GM23338 (cell line): ENCODE results near the gene CRPPA. TPM values are rescaled to one million over a fixed set of nuclear protein-coding genes. Genes with fewer than 3 reads are reported as not detected.

Experiments used
- ATAC-seq: fragments of 200-7000 bp; cut with Tn5 transposase; 3 replicates; pipeline ENCODE4 v1.9.1; 2020
- DNase-seq: peaks from one replicate; pipeline ENCODE4 v3.0.0-alpha.2; 2015; ENCODE audit warnings: low spot score
- H2AFZ ChIP-seq: fragments of 200-600 bp; sonication (generic); 2 replicates; pipeline ENCODE4 v1.8.0; 2016; ENCODE audit warnings: antibody characterized with exemption, mild to moderate bottlenecking, moderate library complexity
- H3F3A ChIP-seq: fragments of 200-600 bp; sonication (generic); replicated peaks from 2 replicates; pipeline ENCODE4 v1.8.0; 2017; ENCODE audit warnings: antibody characterized with exemption, mixed run types, low read depth
- H3K27ac ChIP-seq: fragments of 200-600 bp; sonication (generic); 2 replicates; pipeline ENCODE4 v1.6.1; 2016; ENCODE audit warnings: low read depth
- H3K27me3 ChIP-seq: fragments of 200-600 bp; sonication (generic); 2 replicates; pipeline ENCODE4 v1.8.0; 2016; ENCODE audit warnings: mild to moderate bottlenecking, mixed run types, moderate library complexity; ENCODE audit not compliant: insufficient read depth
- H3K36me3 ChIP-seq: fragments of 200-600 bp; sonication (generic); 2 replicates; pipeline ENCODE4 v1.8.0; 2016; ENCODE audit warnings: mild to moderate bottlenecking; ENCODE audit not compliant: insufficient read depth
- H3K4me1 ChIP-seq: fragments of 200-600 bp; sonication (generic); 2 replicates; pipeline ENCODE4 v1.8.0; 2016; ENCODE audit warnings: mild to moderate bottlenecking, moderate library complexity; ENCODE audit not compliant: insufficient read depth
- H3K4me2 ChIP-seq: fragments of 200-600 bp; sonication (generic); 2 replicates; pipeline ENCODE4 v1.7.1; 2017; ENCODE audit warnings: mixed run types
- H3K4me3 ChIP-seq: fragments of 200-600 bp; sonication (generic); 2 replicates; pipeline ENCODE4 v1.6.1; 2016; ENCODE audit warnings: mixed run types
- H3K79me2 ChIP-seq: fragments of 200-600 bp; sonication (generic); replicated peaks from 2 replicates; pipeline ENCODE4 v1.8.0; 2017; ENCODE audit warnings: mild to moderate bottlenecking; ENCODE audit not compliant: insufficient read depth
- H3K9me2 ChIP-seq: fragments of 200-600 bp; sonication (generic); 2 replicates; pipeline ENCODE4 v1.8.0; 2017; ENCODE audit not compliant: insufficient read depth
- H4K20me1 ChIP-seq: fragments of 200-600 bp; sonication (generic); replicated peaks from 2 replicates; pipeline ENCODE4 v1.8.0; 2017; ENCODE audit warnings: mild to moderate bottlenecking; ENCODE audit not compliant: insufficient read depth
- H3K27ac Mint-ChIP-seq: 2 replicates; pipeline ENCODE4 v1.8.0; 2020; ENCODE audit warnings: inconsistent platforms, mild to moderate bottlenecking, moderate library complexity, mixed read lengths
- H3K27me3 Mint-ChIP-seq: 3 replicates; pipeline ENCODE4 v1.8.0; 2022; ENCODE audit warnings: low read depth, mild to moderate bottlenecking, moderate library complexity, mixed read lengths, inconsistent platforms; ENCODE audit not compliant: insufficient read depth, poor library complexity
- H3K36me3 Mint-ChIP-seq: 3 replicates; pipeline ENCODE4 v1.8.0; 2021; ENCODE audit warnings: low read depth, mild to moderate bottlenecking, inconsistent platforms, moderate library complexity, mixed read lengths
- H3K4me1 Mint-ChIP-seq: 3 replicates; pipeline ENCODE4 v1.8.0; 2020; ENCODE audit warnings: mild to moderate bottlenecking, inconsistent platforms, mixed read lengths
- H3K4me3 Mint-ChIP-seq: 3 replicates; pipeline ENCODE4 v1.8.0; 2021; ENCODE audit warnings: moderate library complexity, mild to moderate bottlenecking, inconsistent platforms, mixed read lengths
- H3K9me3 Mint-ChIP-seq: 3 replicates; pipeline ENCODE4 v1.8.0; 2020; ENCODE audit warnings: moderate library complexity, mild to moderate bottlenecking, inconsistent platforms, mixed read lengths
- CREB1 ChIP-seq: fragments of 250-450 bp; sonication (Bioruptor Pico); IDR thresholded peaks from 2 replicates; pipeline ENCODE4 v1.5.0; 2020; ENCODE audit warnings: low read depth, mild to moderate bottlenecking, moderate library complexity
- CTCF ChIP-seq, 2 experiments: fragments of 200-600 bp in 1 of 2; sonication (generic) in 1 of 2; conservative IDR thresholded peaks; 2 replicates each; pipeline versions ENCODE4 v1.5.1 to v1.6.1; 2016 to 2017; ENCODE audit warnings: antibody characterized with exemption in 2 of 2, low read depth in 2 of 2, mild to moderate bottlenecking in 2 of 2, moderate library complexity in 1 of 2
- ETS1 ChIP-seq: IDR thresholded peaks from 2 replicates; pipeline ENCODE4 v1.6.1; 2016; ENCODE audit warnings: antibody characterized with exemption
- EZH2 ChIP-seq: fragments of 200-600 bp; sonication (generic); IDR thresholded peaks from one replicate; pipeline ENCODE4 v1.8.0; 2017; ENCODE audit warnings: antibody characterized with exemption, mild to moderate bottlenecking, low read depth; ENCODE audit not compliant: unreplicated experiment
- EZH2phosphoT487 ChIP-seq: fragments of 200-600 bp; sonication (generic); IDR thresholded peaks from one replicate; pipeline ENCODE4 v1.8.1; 2018; ENCODE audit warnings: antibody characterized with exemption; ENCODE audit not compliant: unreplicated experiment
- JUNB ChIP-seq: IDR thresholded peaks from one replicate; pipeline ENCODE4 v1.6.1; 2016; ENCODE audit warnings: antibody characterized with exemption; ENCODE audit not compliant: unreplicated experiment
- NANOG ChIP-seq: IDR thresholded peaks from 2 replicates; pipeline ENCODE4 v1.6.1; 2016; ENCODE audit warnings: antibody characterized with exemption, borderline replicate concordance
- POLR2AphosphoS5 ChIP-seq: IDR thresholded peaks from 2 replicates; pipeline ENCODE4 v1.6.1; 2016; ENCODE audit warnings: antibody characterized with exemption, low read depth
- STAT1 ChIP-seq: IDR thresholded peaks from one replicate; pipeline ENCODE4 v1.6.1; 2016; ENCODE audit warnings: antibody characterized with exemption; ENCODE audit not compliant: unreplicated experiment
- ZNF114 ChIP-seq: fragments of 250-450 bp; sonication (Bioruptor Pico); IDR thresholded peaks from 2 replicates; pipeline ENCODE4 v1.5.0; 2020; ENCODE audit warnings: mild to moderate bottlenecking, moderate library complexity
- ZNF331 ChIP-seq: fragments of 250-450 bp; sonication (Bioruptor Pico); IDR thresholded peaks from 2 replicates; pipeline ENCODE4 v1.5.0; 2020; ENCODE audit warnings: low read depth, mild to moderate bottlenecking, moderate library complexity
- polyA plus RNA-seq: library from polyadenylated mRNA; unstranded; fragments of >200 nt; fragmentation: Nextera tagmentation; extraction: Ambion mirVana; gene quantifications from 2 replicates; pipeline ENCODE4 v1.2.1, GENCODE V29; 2016
- total RNA-seq: library from RNA; depleted of rRNA; stranded (reverse); fragments of >200 nt; shearing (Covaris generic); gene quantifications from 2 replicates; pipeline ENCODE4 v1.2.3, GENCODE V29; 2014
- TF ChIP-seq, protein P1 (sequence below): fragments of 250-450 bp; sonication (Bioruptor Pico); IDR thresholded peaks from 2 replicates; pipeline ENCODE4 v1.5.0; 2020; ENCODE audit warnings: mild to moderate bottlenecking, moderate library complexity
- TF ChIP-seq, protein P2 (sequence below): IDR thresholded peaks from one replicate; pipeline ENCODE4 v1.6.1; 2018; ENCODE audit warnings: antibody characterized with exemption; ENCODE audit not compliant: unreplicated experiment

Gene CRPPA
- total and polyA plus RNA-seq, 2 experiments from 2014 or later, result 0.45 to 0.73 TPM

DNA sequence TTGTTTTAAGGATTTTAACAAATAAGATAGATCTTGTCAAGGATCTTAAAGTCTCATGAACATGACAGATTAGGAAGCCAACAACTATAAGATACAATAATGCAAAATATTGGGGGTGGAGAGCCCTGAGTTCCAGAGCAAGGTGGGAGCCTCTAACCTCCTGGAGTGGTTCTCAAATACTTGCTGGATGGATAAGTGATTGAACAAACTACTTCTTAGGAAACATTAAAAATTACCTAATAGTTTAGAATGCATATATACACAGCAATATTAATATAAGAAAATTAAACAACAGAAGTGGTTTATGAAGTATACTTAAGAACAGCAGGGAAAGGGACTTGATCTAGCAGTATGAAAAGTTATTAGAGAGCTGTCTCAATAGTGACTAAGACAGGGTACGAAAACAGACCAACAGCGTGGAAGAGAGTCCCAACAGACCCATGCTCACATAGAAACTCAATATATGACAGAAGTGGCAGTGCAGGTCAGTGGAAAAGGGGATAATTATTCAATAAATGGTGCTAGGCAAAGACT is 28.3 kb downstream of the CRPPA start:
- no peak overlapping the region for H2AFZ ChIP-seq
- no peak overlapping the region for H3K27ac ChIP-seq
- peaks cover 2% of the 10 kb centered on the region for H3K36me3 ChIP-seq
- H3K4me2 ChIP-seq, result no peak overlapping the region
- TF ChIP-seq NANOG (no peak), EZH2 (no peak), ETS1 (no peak), CTCF (conservative IDR thresholded peaks at IDR 0.05; ENCODE audit: low read depth in 2 of 2) (no peak), ZNF331 (CRISPR knock-in tag) (no peak), STAT1 (no peak), ZNF114 (CRISPR knock-in tag) (no peak), JUNB (no peak), POLR2AphosphoS5 (no peak), CREB1 (CRISPR knock-in tag) (no peak), EZH2phosphoT487 (no peak)
- TF ChIP-seq, protein P1, sequence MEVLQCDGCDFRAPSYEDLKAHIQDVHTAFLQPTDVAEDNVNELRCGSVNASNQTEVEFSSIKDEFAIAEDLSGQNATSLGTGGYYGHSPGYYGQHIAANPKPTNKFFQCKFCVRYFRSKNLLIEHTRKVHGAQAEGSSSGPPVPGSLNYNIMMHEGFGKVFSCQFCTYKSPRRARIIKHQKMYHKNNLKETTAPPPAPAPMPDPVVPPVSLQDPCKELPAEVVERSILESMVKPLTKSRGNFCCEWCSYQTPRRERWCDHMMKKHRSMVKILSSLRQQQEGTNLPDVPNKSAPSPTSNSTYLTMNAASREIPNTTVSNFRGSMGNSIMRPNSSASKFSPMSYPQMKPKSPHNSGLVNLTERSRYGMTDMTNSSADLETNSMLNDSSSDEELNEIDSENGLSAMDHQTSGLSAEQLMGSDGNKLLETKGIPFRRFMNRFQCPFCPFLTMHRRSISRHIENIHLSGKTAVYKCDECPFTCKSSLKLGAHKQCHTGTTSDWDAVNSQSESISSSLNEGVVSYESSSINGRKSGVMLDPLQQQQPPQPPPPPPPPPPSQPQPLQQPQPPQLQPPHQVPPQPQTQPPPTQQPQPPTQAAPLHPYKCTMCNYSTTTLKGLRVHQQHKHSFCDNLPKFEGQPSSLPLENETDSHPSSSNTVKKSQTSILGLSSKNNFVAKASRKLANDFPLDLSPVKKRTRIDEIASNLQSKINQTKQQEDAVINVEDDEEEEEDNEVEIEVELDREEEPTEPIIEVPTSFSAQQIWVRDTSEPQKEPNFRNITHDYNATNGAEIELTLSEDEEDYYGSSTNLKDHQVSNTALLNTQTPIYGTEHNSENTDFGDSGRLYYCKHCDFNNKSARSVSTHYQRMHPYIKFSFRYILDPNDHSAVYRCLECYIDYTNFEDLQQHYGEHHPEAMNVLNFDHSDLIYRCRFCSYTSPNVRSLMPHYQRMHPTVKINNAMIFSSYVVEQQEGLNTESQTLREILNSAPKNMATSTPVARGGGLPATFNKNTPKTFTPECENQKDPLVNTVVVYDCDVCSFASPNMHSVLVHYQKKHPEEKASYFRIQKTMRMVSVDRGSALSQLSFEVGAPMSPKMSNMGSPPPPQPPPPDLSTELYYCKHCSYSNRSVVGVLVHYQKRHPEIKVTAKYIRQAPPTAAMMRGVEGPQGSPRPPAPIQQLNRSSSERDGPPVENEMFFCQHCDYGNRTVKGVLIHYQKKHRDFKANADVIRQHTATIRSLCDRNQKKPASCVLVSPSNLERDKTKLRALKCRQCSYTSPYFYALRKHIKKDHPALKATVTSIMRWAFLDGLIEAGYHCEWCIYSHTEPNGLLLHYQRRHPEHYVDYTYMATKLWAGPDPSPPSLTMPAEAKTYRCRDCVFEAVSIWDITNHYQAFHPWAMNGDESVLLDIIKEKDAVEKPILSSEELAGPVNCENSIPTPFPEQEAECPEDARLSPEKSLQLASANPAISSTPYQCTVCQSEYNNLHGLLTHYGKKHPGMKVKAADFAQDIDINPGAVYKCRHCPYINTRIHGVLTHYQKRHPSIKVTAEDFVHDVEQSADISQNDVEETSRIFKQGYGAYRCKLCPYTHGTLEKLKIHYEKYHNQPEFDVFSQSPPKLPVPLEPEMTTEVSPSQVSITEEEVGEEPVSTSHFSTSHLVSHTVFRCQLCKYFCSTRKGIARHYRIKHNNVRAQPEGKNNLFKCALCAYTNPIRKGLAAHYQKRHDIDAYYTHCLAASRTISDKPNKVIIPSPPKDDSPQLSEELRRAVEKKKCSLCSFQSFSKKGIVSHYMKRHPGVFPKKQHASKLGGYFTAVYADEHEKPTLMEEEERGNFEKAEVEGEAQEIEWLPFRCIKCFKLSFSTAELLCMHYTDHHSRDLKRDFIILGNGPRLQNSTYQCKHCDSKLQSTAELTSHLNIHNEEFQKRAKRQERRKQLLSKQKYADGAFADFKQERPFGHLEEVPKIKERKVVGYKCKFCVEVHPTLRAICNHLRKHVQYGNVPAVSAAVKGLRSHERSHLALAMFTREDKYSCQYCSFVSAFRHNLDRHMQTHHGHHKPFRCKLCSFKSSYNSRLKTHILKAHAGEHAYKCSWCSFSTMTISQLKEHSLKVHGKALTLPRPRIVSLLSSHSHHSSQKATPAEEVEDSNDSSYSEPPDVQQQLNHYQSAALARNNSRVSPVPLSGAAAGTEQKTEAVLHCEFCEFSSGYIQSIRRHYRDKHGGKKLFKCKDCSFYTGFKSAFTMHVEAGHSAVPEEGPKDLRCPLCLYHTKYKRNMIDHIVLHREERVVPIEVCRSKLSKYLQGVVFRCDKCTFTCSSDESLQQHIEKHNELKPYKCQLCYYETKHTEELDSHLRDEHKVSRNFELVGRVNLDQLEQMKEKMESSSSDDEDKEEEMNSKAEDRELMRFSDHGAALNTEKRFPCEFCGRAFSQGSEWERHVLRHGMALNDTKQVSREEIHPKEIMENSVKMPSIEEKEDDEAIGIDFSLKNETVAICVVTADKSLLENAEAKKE (CRISPR knock-in tag), result no peak
- TF ChIP-seq, protein P2, sequence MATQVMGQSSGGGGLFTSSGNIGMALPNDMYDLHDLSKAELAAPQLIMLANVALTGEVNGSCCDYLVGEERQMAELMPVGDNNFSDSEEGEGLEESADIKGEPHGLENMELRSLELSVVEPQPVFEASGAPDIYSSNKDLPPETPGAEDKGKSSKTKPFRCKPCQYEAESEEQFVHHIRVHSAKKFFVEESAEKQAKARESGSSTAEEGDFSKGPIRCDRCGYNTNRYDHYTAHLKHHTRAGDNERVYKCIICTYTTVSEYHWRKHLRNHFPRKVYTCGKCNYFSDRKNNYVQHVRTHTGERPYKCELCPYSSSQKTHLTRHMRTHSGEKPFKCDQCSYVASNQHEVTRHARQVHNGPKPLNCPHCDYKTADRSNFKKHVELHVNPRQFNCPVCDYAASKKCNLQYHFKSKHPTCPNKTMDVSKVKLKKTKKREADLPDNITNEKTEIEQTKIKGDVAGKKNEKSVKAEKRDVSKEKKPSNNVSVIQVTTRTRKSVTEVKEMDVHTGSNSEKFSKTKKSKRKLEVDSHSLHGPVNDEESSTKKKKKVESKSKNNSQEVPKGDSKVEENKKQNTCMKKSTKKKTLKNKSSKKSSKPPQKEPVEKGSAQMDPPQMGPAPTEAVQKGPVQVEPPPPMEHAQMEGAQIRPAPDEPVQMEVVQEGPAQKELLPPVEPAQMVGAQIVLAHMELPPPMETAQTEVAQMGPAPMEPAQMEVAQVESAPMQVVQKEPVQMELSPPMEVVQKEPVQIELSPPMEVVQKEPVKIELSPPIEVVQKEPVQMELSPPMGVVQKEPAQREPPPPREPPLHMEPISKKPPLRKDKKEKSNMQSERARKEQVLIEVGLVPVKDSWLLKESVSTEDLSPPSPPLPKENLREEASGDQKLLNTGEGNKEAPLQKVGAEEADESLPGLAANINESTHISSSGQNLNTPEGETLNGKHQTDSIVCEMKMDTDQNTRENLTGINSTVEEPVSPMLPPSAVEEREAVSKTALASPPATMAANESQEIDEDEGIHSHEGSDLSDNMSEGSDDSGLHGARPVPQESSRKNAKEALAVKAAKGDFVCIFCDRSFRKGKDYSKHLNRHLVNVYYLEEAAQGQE, result no peak
- no peak for DNase-seq
- no peaks in the 10 kb centered on the region for H4K20me1 ChIP-seq
- H3K9me2 ChIP-seq, result peaks cover 15% of the 10 kb centered on the region
- Mint-ChIP-seq H3K4me1 (no peaks in the 10 kb centered on the region), H3K27me3 (peaks cover 11% of the 10 kb centered on the region), H3K36me3 (peaks cover 24% of the 10 kb centered on the region), H3K27ac (no peak overlapping the region), H3K4me3 (no peak overlapping the region), H3K9me3 (peaks cover 33% of the 10 kb centered on the region)
- no peaks in the 10 kb centered on the region for H3K27me3 ChIP-seq
- no peak for ATAC-seq
- no peaks in the 10 kb centered on the region for H3K4me1 ChIP-seq
- no peaks in the 10 kb centered on the region for H3K79me2 ChIP-seq
- no peak overlapping the region for H3K4me3 ChIP-seq
- H3F3A ChIP-seq, result peaks cover 17% of the 10 kb centered on the region
